Fibroblast of villous mesenchyme (primary cell): ENCODE data around the gene PNPLA7. TPM values are rescaled to one million over a fixed set of nuclear protein-coding genes. Genes with fewer than 3 reads are reported as not detected.

Source experiments
- DNase-seq: peaks from one replicate; pipeline ENCODE4 v3.0.0-alpha.2; 2010; ENCODE audit warnings: low read depth
- H3K4me3 ChIP-seq: 2 replicates; pipeline ENCODE4 v1.5.1; 2011; ENCODE audit warnings: low read depth, mild to moderate bottlenecking, low read length
- total RNA-seq: library from RNA; depleted of rRNA; stranded (reverse); fragments of >200 nt; gene quantifications from 2 replicates; pipeline ENCODE4 v1.2.3, GENCODE V29; 2012
- TF ChIP-seq, protein P1 (sequence below): IDR thresholded peaks from 2 replicates; pipeline ENCODE4 v1.5.1; 2012; ENCODE audit warnings: low read depth, mild to moderate bottlenecking, low read length; ENCODE audit not compliant: insufficient read depth

The PNPLA7 gene
- total RNA-seq, 1 donor: 1.3 TPM

DNA sequence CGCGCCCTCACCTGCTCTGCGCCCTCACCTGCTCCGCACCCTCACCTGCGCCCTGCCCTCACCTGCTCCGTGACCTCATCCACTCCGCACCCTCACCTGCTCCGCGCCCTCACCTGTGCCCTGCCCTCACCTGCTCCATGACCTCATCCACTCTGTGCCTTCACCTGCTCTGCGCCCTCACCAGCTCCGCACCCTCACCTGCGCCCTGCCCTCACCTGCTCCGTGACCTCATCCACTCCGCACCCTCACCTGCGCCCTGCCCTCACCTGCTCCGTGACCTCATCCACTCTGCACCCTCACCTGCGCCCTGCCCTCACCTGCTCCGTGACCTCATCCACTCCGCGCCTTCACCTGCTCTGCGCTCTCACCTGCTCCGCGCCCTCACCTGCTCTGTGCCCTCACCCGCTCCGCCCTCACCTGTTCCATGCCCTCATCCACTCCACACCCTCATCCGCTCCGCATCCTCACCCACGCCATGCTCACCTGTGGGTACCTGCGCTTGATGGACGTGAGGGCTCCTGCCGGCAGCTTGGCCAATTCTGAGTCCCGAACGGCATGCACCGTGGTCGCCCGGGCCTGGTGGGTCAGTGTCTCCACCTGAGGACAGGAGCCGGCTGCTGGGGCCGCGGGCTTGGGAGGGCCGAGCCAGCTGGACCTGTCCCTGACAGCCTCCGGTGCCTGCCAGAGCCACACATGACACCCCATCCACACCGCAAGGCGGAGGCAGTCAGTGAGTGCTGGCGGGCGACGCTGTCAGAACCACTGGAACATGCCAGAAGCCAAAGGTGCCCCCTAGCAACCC lies 55.5 kb downstream of the PNPLA7 start:
- TF ChIP-seq, protein P1, sequence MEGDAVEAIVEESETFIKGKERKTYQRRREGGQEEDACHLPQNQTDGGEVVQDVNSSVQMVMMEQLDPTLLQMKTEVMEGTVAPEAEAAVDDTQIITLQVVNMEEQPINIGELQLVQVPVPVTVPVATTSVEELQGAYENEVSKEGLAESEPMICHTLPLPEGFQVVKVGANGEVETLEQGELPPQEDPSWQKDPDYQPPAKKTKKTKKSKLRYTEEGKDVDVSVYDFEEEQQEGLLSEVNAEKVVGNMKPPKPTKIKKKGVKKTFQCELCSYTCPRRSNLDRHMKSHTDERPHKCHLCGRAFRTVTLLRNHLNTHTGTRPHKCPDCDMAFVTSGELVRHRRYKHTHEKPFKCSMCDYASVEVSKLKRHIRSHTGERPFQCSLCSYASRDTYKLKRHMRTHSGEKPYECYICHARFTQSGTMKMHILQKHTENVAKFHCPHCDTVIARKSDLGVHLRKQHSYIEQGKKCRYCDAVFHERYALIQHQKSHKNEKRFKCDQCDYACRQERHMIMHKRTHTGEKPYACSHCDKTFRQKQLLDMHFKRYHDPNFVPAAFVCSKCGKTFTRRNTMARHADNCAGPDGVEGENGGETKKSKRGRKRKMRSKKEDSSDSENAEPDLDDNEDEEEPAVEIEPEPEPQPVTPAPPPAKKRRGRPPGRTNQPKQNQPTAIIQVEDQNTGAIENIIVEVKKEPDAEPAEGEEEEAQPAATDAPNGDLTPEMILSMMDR: no peak
- no peak for DNase-seq

DNA sequence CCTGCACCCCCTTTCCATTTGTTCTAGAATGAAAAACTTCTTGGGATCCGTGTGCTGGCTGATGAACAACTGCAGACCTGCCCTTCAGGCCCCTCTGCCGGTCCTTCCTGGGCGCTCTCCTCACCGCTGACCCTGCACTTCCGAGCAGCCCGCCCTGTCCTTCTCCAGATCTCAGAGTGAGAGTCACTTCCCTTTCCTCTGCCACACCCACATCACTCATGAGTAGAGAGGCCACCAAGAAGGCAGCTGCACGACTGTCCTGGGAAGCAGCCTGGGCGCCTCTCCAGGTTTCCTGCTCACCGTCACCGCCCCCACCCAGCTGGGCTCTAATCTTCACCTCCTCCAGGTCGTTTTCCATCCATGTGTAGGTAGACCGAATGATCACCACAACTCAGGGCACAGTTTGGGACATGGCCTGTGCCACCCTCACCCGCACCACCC lies 56.1 kb downstream of the PNPLA7 start:
- TF ChIP-seq, protein P1: no peak
- no peak for DNase-seq
- H3K4me3 ChIP-seq: no peak overlapping the region

More for the DNA sequence above, 55.5 kb downstream of the PNPLA7 start:
- H3K4me3 ChIP-seq: no peak overlapping the region

DNA sequence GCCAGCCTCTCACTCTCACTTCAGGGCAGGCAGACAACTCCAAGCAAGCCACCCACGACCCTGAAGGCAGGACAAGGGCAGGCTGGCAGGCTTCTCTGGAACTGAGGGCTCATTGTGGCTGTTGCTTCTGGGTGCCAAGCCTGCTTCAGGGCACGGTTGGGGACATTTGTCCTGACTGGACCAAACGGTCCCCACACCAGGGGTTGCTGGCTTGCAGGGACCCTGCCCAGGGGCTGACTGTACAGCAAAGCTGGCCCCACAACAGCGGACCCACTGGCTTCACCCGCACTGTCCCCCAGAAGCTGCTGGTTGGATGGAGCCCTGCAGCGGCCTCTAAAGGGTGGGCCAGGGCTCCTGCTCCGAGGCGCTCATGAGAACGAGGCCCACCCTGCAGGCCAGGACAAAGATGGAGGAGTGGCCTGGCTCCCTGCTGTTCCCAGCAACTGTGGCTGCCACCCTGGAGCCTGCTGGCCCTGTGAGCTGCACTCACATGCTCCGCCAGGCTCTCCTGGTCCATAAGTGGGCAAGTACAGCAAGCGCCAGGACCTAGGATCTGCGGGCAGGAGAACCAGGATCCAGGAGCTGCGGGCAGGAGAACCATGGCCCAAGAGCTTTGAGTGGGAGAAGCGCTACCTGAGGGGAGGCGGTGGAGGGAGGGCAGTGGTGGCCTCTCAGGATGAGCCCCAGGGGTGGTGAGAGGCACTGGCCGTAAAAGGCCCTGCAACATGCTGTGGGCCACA lies 56.7 kb downstream of the PNPLA7 start:
- TF ChIP-seq, protein P1: no peak
- DNase-seq: no peak

DNA sequence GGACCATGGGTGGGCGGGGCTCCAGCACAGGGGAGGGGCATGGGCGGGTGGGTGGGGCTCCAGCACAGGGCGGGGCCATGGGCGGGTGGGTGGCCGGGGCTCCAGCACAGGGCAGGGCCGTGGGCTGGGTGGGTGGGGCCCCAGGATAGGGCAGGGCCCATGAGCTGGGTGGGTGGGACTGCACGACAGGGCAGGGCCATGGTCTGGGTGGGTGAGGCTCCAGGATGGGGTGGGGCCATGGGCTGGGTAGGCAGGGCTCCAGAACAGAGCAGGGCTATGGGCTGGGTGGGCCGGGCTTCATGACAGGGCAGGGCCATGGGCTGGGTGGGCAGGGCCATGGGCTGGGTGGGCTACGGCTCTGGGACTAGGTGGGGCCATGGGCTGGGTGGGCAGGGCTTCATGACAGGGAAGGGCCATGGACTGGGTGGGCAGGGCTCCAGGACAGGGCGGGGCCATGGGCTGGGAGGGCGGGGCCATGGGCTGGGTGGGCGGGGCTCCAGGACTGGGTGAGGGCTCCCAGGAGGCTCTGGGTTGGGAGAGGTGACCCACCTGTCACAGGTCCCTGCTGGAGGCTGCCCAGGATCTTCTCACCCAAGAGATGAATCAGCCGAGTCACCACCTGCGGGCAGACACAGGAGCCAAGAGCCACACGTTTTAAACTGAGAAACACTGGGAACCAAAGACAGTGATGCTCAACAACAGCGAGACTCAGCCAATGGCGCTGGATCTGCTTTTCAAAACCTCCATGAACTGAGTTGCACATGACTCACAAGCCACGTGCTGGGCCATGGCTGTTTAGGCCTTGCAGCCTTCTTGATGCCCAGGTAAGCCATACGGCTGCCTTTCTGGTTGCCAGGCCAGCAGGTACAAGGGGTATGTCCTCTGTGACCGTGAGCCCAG lies 57.5 kb downstream of the PNPLA7 start:
- DNase-seq: no peak
- TF ChIP-seq, protein P1: no peak
- H3K4me3 ChIP-seq: no peak overlapping the region

More for the DNA sequence above, 56.7 kb downstream of the PNPLA7 start:
- H3K4me3 ChIP-seq: no peak overlapping the region

DNA sequence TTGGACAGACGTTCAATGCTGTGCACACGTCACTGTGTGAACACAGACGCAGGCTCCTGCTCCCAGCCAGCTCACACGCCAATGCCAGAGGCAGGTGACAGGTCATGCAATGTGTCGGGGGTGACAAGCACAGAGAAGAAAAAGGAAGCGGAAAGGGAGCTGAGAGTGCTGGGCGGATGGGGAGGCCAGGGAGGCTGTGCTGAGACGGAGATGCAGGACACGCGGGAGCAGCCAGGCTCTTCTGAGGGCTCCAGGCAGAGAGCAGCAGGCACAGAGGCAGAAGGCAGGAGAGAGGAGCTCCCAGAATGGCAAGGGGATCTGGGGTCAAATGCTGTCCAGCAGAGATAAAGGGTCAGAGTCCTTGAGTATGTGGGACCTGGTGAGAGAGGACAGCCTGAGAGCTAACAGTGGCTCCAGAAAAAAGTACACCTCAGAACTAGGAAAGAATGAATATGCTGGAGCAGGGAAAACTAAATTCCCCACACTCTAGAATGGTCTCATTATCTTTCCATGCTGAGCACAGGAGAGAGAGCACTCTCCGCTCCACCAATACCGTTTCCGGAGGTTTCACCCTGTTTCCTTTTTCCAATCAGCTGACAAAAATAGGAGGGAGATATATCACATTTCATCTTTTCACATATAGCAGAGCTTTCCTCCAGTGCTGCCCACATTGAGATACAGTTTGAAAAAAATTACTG lies 58.3 kb downstream of the PNPLA7 start:
- H3K4me3 ChIP-seq: no peak overlapping the region
- TF ChIP-seq, protein P1: no peak
- DNase-seq: no peak
